NCI-H1105 treated with DMSO at 0.1 percent for 48 hours (cell line): ENCODE measurements around the gene CPLX1.

ENCODE experiments used
- DNase-seq: peaks from one replicate; lab custom pipeline; 2025; lab: John Stamatoyannopoulos, UW

CPLX1 gene

GRCh38 chr4:832536-832935 lies 6.6 kb upstream of the CPLX1 start:
- DNase-seq = no peak

GRCh38 chr4:832108-832507 lies 6.2 kb upstream of the CPLX1 start:
- no peak for DNase-seq

- DNase-seq = no peak
These were observed 5.5 kb upstream of the CPLX1 start for GRCh38 chr4:831483-831805.

GRCh38 chr4:830601-831482 lies 4.9 kb upstream of the CPLX1 start:
- no peak for DNase-seq

GRCh38 chr4:829761-830600 lies 4.1 kb upstream of the CPLX1 start:
- DNase-seq = no peak

- no peak for DNase-seq
These were observed 3.4 kb upstream of the CPLX1 start for GRCh38 chr4:829291-829690.

- DNase-seq = no peak
These were observed 2.8 kb upstream of the CPLX1 start for GRCh38 chr4:828641-829271.

- no peak for DNase-seq
These were observed 1.5 kb upstream of the CPLX1 start for GRCh38 chr4:827209-828081.

- DNase-seq = no peak
These were observed 729 bp upstream of the CPLX1 start for GRCh38 chr4:826508-827208.

GRCh38 chr4:825063-825970 lies 612 bp downstream of the CPLX1 start:
- DNase-seq = no peak

GRCh38 chr4:824461-825062 lies 1.4 kb downstream of the CPLX1 start:
- no peak for DNase-seq

GRCh38 chr4:823761-824460 lies 2.0 kb downstream of the CPLX1 start:
- DNase-seq = no peak

- no peak for DNase-seq
These were observed 2.7 kb downstream of the CPLX1 start for GRCh38 chr4:823176-823760.

GRCh38 chr4:822361-823175 lies 3.4 kb downstream of the CPLX1 start:
- no peak for DNase-seq

GRCh38 chr4:821631-822030 lies 4.3 kb downstream of the CPLX1 start:
- no peak for DNase-seq

- no peak for DNase-seq
These were observed 4.7 kb downstream of the CPLX1 start for GRCh38 chr4:821181-821591.

- no peak for DNase-seq
These were observed 5.4 kb downstream of the CPLX1 start for GRCh38 chr4:820230-821172.
